Activated naive CD8-positive, alpha-beta T cell treated with anti-CD3 and anti-CD28 coated beads, Interleukin-2, amount 50 U/mL, for 16 hours (primary cell): Measurements from ENCODE around the gene CYP4A22.
"Not testable (repeated sequence)": the region's sequence is repeated elsewhere in the genome, so short reads cannot be mapped to it uniquely, and the experiment has no call there.

Source experiments
- DNase-seq: peaks from one replicate; pipeline ENCODE4 v3.0.0-alpha.2; 2020; ENCODE audit warnings: low read depth, low spot score

CYP4A22 gene

GRCh38 chr1:47156457-47156856 lies 19.2 kb downstream of the CYP4A22 start:
- DNase-seq: not testable (repeated sequence)

GRCh38 chr1:47157957-47158356 lies 20.7 kb downstream of the CYP4A22 start:
- DNase-seq: not testable (repeated sequence)

- no peak for DNase-seq
Observed at GRCh38 chr1:47160716-47161115, 23.5 kb downstream of the CYP4A22 start.

- no peak for DNase-seq
Observed at GRCh38 chr1:47161298-47162040, 24.2 kb downstream of the CYP4A22 start.

- no peak for DNase-seq
Observed at GRCh38 chr1:47164552-47164951, 27.3 kb downstream of the CYP4A22 start.

GRCh38 chr1:47172782-47173181 lies 35.5 kb downstream of the CYP4A22 start:
- DNase-seq: no peak

DNA sequence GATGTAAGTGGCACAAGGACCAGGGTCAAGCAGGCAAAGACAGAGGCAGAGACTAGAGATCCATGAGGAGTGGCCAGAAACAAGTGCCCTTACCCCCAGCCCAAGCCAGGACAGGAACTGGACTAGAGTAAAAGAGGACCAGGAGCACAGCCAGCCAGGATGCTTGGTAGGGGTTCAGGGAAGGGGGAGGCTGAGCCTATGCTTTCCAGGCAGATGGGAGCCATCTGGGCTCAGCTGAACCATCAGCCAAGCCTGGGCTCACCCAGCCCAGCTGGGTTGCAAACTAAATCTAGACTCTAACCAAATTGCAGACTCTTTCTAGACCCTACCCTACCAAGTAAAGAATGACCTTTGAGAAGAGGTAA lies 37.4 kb downstream of the CYP4A22 start:
- no peak for DNase-seq

DNA sequence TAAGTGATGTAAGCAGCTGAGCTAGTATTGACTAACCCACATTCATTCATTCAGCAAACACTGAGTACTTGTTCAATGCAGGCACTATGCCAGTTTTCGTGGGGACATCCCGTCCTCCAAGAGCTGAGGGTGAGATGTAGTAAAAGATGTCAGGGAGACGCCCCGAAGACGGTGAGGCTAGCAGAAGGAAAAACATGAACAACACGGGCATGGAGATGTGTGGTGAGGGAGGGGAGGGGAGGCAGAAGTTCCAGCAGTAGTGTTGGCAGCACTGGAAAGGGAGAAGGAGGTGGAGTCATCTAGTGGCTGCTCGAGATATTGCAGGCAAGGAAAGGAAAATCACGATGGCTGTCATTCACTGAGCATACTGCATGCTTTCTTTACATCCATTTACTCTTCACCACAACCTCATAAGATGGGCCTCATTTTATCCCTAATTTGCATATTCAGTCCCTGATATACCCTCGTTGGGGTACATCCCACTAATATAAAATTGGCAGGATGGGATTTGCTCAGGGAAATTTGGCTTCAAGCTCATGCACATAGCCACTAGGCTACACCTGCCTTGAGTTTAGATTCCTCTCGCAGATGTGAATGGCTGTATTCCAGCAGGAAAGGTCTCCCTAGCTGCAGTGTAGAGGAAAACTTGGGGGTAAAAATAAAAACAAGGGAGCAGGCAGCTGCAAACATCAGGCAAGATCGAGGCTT lies 38.1 kb downstream of the CYP4A22 start:
- no peak for DNase-seq

- no peak for DNase-seq
Observed at GRCh38 chr1:47178020-47178419, 40.8 kb downstream of the CYP4A22 start.

GRCh38 chr1:47178654-47179016 lies 41.4 kb downstream of the CYP4A22 start:
- no peak for DNase-seq

GRCh38 chr1:47179017-47179987 lies 42.1 kb downstream of the CYP4A22 start:
- DNase-seq: peak; percentile 59

GRCh38 chr1:47179988-47180563 lies 42.8 kb downstream of the CYP4A22 start:
- no peak for DNase-seq

GRCh38 chr1:47180603-47181094 lies 43.4 kb downstream of the CYP4A22 start:
- DNase-seq: no peak

GRCh38 chr1:47181095-47181954 lies 44.1 kb downstream of the CYP4A22 start:
- no peak for DNase-seq

- no peak for DNase-seq
Observed at GRCh38 chr1:47181955-47182675, 44.9 kb downstream of the CYP4A22 start.

- no peak for DNase-seq
Observed at GRCh38 chr1:47182676-47183235, 45.5 kb downstream of the CYP4A22 start.

DNA sequence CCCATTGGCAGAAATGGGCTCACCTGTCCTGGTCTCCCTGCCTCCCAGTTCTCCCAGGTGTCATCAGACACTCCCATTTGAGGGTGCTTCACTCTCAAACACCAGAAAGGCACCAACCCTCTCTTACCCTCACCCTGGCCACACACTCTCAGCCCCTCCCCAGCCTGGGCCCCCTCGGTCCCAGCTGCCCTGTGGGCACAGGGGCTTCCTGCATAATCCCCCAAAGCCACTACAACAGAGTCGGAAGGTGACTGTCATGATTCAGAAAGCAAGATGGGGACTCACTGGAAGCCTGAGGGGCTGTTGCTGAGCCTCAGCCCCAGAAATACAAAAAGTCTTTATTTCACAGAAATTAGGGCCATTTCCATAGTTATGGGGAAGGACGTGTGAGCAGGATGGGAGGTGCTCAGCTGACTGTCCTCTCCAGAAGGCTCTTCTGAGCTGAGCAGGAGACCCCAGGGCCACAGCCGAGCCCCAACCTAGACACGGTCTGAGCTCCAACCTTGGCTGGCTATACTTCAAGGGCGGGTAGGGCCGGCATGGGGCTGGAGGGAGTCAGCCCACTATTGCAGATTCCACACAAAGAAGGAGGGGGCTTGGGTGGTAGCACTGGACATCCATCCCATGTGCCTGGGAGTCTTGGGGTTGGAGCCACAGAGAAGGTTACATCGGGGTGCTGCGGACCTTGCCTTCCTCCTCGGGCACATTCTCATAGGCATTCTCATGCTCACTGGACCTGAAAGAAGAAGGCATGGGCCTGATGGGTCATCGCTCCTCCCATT lies 46.3 kb downstream of the CYP4A22 start:
- no peak for DNase-seq

- DNase-seq: no peak
Observed at GRCh38 chr1:47184090-47184821, 47.0 kb downstream of the CYP4A22 start.
